ENCODE results near the gene NAXD.
A peak's percentile ranks its signal among the peaks of the same experiment; 100 is the strongest.

- TF ChIP-seq MAX (IDR thresholded peaks at IDR 0.05) (no peak), RAD21 (IDR thresholded peaks at IDR 0.05; ENCODE audit: low read depth) (peak; percentile 13; the same call in 1 of the 2 replicates), CREB1 (IDR thresholded peaks at IDR 0.05; ENCODE audit: low read depth) (no peak), CEBPB (IDR thresholded peaks at IDR 0.05) (no peak), EP300 (IDR thresholded peaks at IDR 0.05; ENCODE audit: borderline replicate concordance) (no peak), USF1 (IDR thresholded peaks at IDR 0.05) (no peak), TAF1 (IDR thresholded peaks at IDR 0.05; ENCODE audit: low read depth) (no peak), NFIC (IDR thresholded peaks at IDR 0.05) (no peak)
Observed at GRCh38 chr13:110644892-110645521, 29.7 kb downstream of the NAXD start.
